GM18511 (cell line): Measurements from ENCODE around the gene BBS4.

Experiments used
- ATAC-seq: cut with Tn5 transposase; IDR thresholded peaks from one replicate; pipeline ENCODE4 v1.9.1; 2021; ENCODE audit warnings: mild to moderate bottlenecking, moderate library complexity; ENCODE audit not compliant: unreplicated experiment

The BBS4 gene

GRCh38 chr15:72754096-72754495 lies 68.1 kb downstream of the BBS4 start:
- no peak for ATAC-seq

GRCh38 chr15:72758182-72758581 lies 72.2 kb downstream of the BBS4 start:
- no peak for ATAC-seq

DNA sequence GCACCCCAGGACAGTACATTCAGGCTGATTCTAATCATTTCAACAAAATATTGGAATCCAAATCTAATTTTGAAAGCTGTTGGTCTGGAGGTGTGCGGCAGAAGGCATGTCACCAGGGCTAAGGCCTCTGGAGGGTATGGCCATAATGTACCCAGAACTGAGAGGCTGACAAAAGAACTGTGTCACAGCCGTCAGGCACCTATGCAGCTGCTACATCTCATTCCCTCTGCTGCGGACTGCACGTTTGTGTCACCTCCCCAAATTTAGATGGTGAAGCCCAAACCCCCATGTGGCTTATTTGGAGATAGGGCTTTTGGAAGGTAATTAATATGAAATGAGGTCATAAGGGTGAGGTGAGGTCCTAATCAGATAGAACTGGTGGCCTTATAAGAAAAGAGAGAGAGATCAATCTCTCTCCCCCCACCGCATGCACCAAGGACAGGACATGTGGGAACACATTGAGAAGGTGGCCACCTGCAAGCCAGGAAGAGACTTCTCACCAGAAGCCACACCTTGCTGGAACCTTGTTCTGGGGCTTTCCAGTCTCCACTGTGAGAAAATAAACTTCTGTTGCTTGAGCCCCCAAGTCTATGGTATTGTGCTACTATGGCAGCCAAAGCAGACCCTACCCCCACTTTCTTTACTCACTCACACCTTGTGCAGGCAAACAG lies 74.7 kb downstream of the BBS4 start:
- ATAC-seq = no peak

GRCh38 chr15:72764656-72765055 lies 78.6 kb downstream of the BBS4 start:
- ATAC-seq = no peak

DNA sequence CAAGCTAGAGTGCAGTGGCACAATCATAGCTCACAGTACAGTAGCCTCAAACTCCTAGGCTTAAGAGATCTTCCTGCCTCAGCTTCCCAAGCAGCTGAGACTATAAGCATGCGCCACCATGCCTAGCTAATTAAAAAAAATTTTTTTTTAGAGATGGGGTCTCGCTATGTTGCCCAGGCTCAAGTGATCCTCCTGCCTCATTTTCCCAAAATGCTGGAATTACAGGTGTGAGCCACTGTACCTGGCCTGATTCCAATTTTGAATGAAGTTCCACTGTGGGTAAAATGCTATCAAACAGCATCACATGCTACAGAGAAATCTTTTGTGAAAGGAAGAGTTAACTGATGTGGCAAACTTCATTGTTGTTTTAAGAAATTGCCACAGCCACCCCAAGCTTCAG lies 80.0 kb downstream of the BBS4 start:
- no peak for ATAC-seq

DNA sequence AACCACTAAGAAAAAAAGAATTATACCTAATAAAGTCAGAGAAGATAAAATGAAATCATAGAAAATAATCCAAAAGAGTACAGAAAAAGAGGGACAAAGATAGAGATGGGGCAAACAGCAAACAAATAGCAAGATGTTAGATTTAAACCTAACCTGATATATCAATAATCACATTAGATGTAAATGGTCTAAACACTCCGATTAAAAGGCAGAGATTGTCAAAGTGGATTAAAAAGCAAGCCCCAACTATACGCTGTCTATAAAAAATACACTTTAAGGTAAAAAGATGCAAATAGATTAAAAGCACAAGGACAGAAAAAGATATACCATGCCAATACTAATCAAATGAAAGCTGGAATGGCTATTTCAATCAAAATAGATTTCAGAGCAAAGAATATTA lies 80.8 kb downstream of the BBS4 start:
- no peak for ATAC-seq

DNA sequence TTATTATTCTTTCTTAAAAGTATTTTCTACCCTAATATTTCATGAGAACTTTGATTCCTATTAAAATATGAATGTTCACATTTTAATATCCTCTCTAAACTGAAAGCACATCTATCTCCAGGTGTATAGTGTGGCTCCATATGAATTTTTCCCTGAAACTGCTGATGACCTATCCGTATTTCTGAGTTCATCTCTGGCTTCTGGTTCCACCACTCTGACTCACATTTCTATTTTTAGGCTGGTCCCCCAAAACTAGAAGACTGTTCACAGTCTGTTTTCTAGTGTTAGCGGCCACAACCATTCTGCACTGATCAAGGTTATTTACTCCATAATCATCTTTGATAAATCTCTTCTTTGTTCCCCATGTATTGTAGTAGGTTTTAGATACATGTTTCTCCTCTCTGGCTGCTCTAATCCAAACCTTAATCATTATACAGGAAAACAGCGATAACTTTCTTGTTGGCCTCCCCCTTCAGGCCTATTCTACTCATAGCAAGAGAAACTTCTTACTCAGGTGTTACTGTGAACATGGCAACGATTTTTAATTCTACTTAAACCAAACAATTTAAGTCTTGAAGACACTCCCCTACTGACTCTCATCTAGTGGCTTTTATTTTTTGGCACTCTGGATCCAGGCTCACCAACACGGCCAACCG lies 84.8 kb downstream of the BBS4 start:
- no peak for ATAC-seq

DNA sequence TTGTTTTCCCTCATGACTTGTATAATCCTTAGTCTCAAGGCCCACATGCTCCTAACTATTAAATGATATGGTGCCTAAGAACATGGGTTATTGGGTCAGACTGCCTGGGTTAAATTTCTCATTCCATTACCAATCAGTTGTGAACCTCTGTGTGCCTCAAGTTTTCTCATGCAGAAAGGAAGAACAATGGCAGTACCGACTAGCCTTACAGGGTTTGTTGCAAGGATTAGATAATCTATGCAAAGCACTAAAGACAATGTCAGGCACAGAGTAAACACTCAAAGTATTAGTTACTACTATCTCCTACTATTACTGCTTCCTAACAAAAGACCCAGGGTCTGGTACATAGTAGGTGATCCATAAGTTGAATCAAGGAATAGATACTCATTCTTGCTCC lies 85.3 kb downstream of the BBS4 start:
- no peak for ATAC-seq

- ATAC-seq = no peak
These were observed 88.8 kb downstream of the BBS4 start for GRCh38 chr15:72774696-72775383.

DNA sequence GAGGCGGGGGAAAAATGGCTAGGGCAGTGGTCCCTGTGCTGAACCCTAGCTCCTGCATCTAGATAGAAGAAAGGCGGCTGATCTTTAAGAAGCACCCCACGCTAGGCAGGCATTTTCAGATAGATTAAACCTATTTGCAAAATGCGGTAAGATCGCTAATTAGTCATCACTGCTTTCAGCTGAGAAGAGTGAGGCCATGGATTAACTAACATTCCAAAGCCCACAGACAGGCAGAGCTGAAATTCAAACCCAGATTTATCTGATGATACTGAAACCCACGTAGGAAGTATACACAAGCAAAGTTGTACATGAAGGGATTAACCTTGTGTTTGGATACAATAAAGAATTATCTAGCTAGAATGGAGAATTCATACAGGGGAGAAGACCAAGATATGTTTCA lies 92.8 kb downstream of the BBS4 start:
- ATAC-seq = no peak

DNA sequence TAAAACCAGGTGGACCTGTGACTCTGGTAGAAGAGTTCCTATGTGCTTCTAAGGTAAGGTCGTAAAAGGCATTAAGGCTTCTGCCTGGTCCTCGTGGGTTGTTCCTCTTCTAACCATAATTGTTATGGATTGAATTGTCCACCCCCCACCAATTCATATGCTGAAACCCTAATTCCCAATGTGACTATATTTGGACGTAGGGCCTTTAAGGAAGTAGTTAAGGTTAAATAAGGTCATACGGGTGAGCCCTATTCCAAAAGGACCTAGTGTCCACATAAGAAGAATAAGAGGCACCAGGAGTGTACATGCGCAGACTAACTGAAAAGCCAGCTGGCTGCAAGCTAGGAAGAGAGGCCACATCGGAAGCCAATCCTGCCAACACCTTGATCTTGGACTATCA lies 95.6 kb downstream of the BBS4 start:
- ATAC-seq = no peak

- ATAC-seq = no peak
These were observed 96.4 kb downstream of the BBS4 start for GRCh38 chr15:72782274-72783003.

- ATAC-seq = peak; percentile 42
These were observed 97.1 kb downstream of the BBS4 start for GRCh38 chr15:72783004-72783639.

DNA sequence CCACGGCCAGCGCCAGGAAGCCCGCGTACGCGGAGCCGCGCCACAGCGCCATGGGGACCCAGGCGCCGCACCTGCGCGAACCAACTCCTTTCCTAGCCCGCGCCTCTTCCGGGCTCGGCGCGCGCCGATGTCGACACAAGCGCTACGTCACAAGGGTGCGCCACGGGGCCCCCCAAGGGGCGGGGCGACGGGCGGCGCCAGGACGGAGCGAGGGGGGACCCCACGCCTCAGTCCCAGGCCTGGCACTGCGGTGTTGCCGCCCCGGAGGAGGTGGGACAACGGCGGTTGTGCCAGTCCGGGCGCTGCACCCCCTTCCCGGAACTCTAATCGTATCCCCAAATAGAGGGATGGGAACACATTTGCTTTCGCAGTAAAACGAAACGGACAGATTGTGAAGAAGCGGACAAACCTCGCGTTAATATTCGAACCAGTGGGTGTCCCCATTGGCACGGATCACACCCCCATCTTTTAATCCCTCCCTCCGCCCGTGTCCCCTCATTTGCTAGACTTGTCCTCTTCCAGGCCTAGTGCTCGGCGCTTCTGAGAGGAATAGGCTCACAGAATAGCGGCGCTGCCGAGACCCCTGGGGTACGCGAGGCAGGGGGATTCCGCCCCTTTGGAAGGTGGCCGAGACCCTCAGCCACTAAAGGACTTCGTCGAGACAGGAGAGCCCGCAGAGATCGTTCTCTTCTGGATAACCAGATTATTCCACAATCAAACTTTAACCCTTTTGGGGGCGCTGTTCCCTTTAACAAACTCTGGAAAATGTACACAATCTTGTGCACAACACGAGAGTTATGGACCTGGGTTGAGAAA lies 97.8 kb downstream of the BBS4 start, which contains the start of gene ADPGK:
TSS of gene ADPGK (minus strand) at position 119 of the 816 bp plus-strand sequence. CDS start at position 52, 67 bp downstream.
- ATAC-seq = peak; percentile 82

GRCh38 chr15:72784456-72784876 lies 98.5 kb downstream of the BBS4 start:
- ATAC-seq = no peak

DNA sequence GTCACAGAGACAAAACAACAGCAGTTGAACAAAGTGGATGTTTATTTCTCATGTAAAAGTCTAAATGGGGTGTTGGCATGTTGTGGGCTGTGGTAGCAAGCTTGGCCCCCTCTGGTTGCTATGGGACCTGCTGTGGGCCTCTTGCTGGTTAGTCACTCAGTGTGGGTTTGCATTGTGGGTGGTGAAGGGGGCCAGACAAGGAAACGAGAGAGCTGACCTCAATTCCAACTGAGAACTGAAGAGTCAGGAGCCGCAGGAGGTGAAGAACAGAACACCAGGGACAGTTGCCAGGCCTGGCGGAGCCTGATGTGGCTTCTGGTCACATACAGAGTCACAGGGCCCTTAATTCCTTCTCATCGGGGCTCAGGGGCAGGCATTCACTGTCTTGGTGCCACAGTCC lies 99.4 kb downstream of the BBS4 start:
- ATAC-seq = no peak

DNA sequence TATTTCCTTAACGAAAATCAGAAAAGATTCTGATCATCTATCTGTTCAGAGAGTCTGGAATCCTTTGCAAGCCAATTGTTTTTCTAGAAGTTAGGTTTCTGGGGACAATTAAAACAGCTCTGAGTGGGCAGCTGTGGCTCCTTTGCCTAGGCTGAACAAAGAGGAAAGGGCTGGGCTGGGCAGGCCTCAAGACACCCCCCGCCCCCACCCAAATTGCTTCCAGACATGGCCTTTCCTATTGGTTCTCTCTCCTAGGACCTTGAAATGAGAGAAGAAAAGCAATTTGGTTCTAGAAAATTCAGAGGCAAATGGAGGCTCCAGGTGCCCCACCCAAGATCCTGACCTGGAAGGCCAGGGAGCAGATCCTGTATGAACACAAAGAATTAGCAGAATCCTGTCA lies 99.8 kb downstream of the BBS4 start:
- no peak for ATAC-seq

GRCh38 chr15:72786242-72786641 lies 100.2 kb downstream of the BBS4 start:
- ATAC-seq = no peak

GRCh38 chr15:72786676-72787345 lies 100.8 kb downstream of the BBS4 start:
- no peak for ATAC-seq

DNA sequence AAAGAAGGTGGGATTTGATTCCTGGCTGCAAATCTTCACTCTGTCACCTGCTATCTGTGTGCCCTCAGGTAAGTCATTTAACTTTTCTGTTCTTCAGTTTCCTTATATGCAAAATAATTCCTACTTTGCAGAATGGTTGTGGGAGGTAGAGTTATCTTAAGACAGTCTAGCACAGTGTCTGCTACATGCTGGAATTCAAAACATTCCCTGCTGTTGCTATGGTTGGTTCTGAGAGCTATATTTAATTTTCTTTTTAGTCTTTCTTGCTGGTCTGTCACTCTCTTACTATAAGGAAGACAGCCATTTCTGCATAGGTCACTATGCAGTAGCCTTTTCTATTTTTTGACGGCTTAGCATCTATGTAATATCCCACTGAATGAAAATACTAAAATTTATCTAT lies 101.5 kb downstream of the BBS4 start:
- ATAC-seq = no peak
